ENCODE data around the gene NPTX1.

Gene NPTX1

GRCh38 chr17:80458016-80458415 lies 18.4 kb downstream of the NPTX1 start:
- Histone ChIP-seq H3K36me3 (ENCODE audit: control insufficient read depth, insufficient read depth, low read length) (no peaks in the 10 kb centered on the region), H3K9me3 (ENCODE audit: control insufficient read depth, low read length) (no peaks in the 10 kb centered on the region), H2AFZ (no peak overlapping the region), H3K27me3 (ENCODE audit: control insufficient read depth, insufficient read depth, low read length) (no peaks in the 10 kb centered on the region), H3K4me1 (peaks cover 9% of the 10 kb centered on the region), H3K79me2 (no peaks in the 10 kb centered on the region), H3K9ac (no peak overlapping the region), H3K4me2 (ENCODE audit: low read length) (no peak overlapping the region), H3K4me3 (ENCODE audit: low read depth, low read length) (no peak overlapping the region), H3K27ac (no peak overlapping the region)
- no peak for TF ChIP-seq CTCF (IDR thresholded peaks at IDR 0.05)

- peaks cover 9% of the 10 kb centered on the region for H3K4me1 ChIP-seq
- H3K27me3 ChIP-seq (ENCODE audit: control insufficient read depth, insufficient read depth, low read length) = no peaks in the 10 kb centered on the region
- H3K27ac ChIP-seq = no peak overlapping the region
- no peak overlapping the region for H3K9ac ChIP-seq
- H3K4me2 ChIP-seq (ENCODE audit: low read length) = no peak overlapping the region
- H3K36me3 ChIP-seq (ENCODE audit: control insufficient read depth, insufficient read depth, low read length) = no peaks in the 10 kb centered on the region
- H2AFZ ChIP-seq = no peak overlapping the region
- no peaks in the 10 kb centered on the region for H3K79me2 ChIP-seq
- H3K9me3 ChIP-seq (ENCODE audit: control insufficient read depth, low read length) = no peaks in the 10 kb centered on the region
- no peak overlapping the region for H3K4me3 ChIP-seq (ENCODE audit: low read depth, low read length)
- no peak for TF ChIP-seq CTCF (IDR thresholded peaks at IDR 0.05)
These were observed 19.1 kb downstream of the NPTX1 start for GRCh38 chr17:80457236-80457856.

GRCh38 chr17:80456465-80457235 lies 19.8 kb downstream of the NPTX1 start:
- no peaks in the 10 kb centered on the region for H3K36me3 ChIP-seq (ENCODE audit: control insufficient read depth, insufficient read depth, low read length)
- H3K27ac ChIP-seq = no peak overlapping the region
- H3K4me3 ChIP-seq (ENCODE audit: low read depth, low read length) = no peak overlapping the region
- no peak overlapping the region for H3K4me2 ChIP-seq (ENCODE audit: low read length)
- H3K4me1 ChIP-seq = peaks cover 9% of the 10 kb centered on the region
- H2AFZ ChIP-seq = no peak overlapping the region
- no peaks in the 10 kb centered on the region for H3K79me2 ChIP-seq
- H3K9me3 ChIP-seq (ENCODE audit: control insufficient read depth, low read length) = no peaks in the 10 kb centered on the region
- no peak for TF ChIP-seq CTCF (IDR thresholded peaks at IDR 0.05)
- no peaks in the 10 kb centered on the region for H3K27me3 ChIP-seq (ENCODE audit: control insufficient read depth, insufficient read depth, low read length)
- H3K9ac ChIP-seq = no peak overlapping the region

GRCh38 chr17:80455784-80456183 lies 20.6 kb downstream of the NPTX1 start:
- no peak for TF ChIP-seq CTCF (IDR thresholded peaks at IDR 0.05)
- peak overlapping the region; percentile 96 for H3K27ac ChIP-seq
- H3K4me3 ChIP-seq (ENCODE audit: low read depth, low read length) = peak overlapping the region; percentile 87

More at GRCh38 chr17:80455784-80456183, 20.6 kb downstream of the NPTX1 start:
- H2AFZ ChIP-seq = peak overlapping the region; percentile 95
- H3K27me3 ChIP-seq (ENCODE audit: control insufficient read depth, insufficient read depth, low read length) = no peaks in the 10 kb centered on the region
- H3K9me3 ChIP-seq (ENCODE audit: control insufficient read depth, low read length) = no peaks in the 10 kb centered on the region
- no peaks in the 10 kb centered on the region for H3K79me2 ChIP-seq
- no peaks in the 10 kb centered on the region for H3K36me3 ChIP-seq (ENCODE audit: control insufficient read depth, insufficient read depth, low read length)
- no peak overlapping the region for H3K9ac ChIP-seq
- peak overlapping the region; percentile 93 for H3K4me2 ChIP-seq (ENCODE audit: low read length)
- peaks cover 9% of the 10 kb centered on the region for H3K4me1 ChIP-seq
